GM19467 (cell line): Measurements from ENCODE around the gene BAMBI.

Experiments
- ATAC-seq: cut with Tn5 transposase; IDR thresholded peaks from one replicate; pipeline ENCODE4 v1.9.1; 2021; ENCODE audit warnings: mild to moderate bottlenecking, moderate library complexity; ENCODE audit not compliant: unreplicated experiment

Gene BAMBI

GRCh38 chr10:28674782-28675181 lies 2.5 kb upstream of the BAMBI start:
- no peak for ATAC-seq

GRCh38 chr10:28676326-28676967 lies 874 bp upstream of the BAMBI start:
- no peak for ATAC-seq

GRCh38 chr10:28677888-28678686 lies 766 bp downstream of the BAMBI start:
- ATAC-seq, result no peak

GRCh38 chr10:28678687-28679457 lies 1.6 kb downstream of the BAMBI start:
- ATAC-seq, result no peak

DNA sequence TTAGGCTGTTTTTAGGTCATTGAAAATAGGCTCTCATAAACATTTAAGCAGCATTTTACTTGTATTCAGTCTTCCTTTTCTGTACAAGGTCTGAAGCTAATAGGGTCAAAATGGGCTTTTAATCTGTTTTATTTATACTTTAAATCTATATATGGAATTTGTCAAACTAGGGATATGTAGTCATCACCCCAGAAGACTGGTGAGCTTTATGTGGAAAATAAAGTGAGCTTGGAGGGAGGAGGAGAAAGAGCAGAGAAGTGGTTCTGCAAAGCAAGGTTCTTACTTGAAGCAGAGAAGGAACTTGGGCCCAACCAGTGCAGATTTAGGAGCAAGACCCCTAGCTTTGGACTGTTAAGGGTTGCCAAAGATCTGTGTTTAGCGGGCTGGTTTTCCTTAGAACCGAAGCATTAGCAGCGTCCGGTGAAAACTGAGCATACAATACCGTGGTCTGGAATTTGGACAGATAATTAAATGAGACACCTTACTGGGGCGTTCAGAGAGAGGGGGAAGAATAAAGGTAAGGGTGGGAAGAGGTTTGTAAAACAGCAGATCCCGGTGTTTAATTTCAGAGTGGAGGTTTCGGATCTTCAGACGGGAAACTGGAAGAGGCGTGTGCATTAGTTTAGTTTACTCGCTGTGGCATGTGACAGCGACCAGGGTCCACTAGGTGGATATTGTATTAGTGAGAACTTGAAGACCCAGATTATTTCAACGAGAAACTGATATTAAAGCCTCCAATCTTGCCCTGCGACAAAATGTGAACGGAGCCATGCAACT lies 2.4 kb downstream of the BAMBI start:
- ATAC-seq, result no peak

GRCh38 chr10:28680358-28680752 lies 3.0 kb downstream of the BAMBI start:
- ATAC-seq, result no peak

GRCh38 chr10:28681291-28681763 lies 4.0 kb downstream of the BAMBI start:
- no peak for ATAC-seq

GRCh38 chr10:28681928-28682750 lies 4.8 kb downstream of the BAMBI start:
- ATAC-seq, result no peak

DNA sequence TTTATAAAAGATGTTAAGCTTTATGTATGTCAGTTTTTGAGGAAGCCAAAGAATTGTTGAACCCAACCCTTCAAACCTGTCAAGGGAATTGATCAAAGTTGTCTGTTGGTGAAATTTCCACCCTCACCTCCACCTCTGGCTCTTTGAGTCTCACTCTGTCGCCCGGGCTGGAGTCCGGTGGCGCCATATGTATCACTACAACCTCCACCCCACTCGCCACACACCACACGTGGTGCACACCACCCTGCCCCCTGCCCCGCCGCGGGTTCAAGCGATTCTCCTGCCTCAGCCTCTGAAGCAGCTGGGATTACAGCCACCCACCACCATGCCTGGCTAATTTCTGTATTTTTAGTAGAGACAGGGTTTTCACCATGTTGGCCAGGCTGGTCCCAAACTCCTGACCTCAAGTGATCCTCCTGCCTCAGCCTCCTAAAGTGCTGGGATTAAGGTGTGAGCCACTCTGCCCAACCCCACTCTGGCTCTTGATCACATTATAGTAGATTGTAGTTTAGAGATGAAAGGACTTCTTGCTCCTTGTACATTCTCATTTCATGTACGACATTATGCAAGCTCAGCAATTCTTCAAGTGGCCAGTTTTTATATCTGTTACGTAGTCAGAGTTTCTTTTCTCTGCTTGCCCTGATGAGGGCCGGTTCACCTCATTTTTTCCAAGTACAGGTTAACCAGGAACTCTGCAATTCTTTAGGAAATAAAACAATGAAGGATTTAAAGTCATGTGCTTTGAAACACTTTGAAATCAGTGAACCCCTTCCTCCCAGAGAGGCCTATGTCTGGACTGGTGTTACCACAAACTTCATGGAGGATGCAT lies 7.0 kb downstream of the BAMBI start:
- ATAC-seq, result no peak

- no peak for ATAC-seq
Measured at GRCh38 chr10:28684986-28685580, 7.8 kb downstream of the BAMBI start.

GRCh38 chr10:28685717-28686116 lies 8.4 kb downstream of the BAMBI start:
- ATAC-seq, result no peak

- no peak for ATAC-seq
Measured at GRCh38 chr10:28686835-28687682, 9.7 kb downstream of the BAMBI start.

DNA sequence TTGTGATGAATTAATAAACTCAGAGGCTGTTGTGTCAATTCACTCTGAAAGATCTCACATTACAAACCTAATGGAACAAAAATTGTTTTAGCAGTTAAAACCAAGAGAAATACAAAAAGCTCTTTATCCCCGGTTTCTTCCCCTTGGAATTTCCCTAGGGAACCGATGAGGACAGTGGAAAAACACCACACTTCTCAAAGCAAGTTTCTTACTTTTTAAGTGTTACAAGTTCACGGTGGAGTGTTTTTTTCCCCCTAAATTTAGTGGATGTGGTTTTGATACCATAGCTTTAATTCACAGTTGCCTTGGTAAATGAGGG lies 10.3 kb downstream of the BAMBI start:
- ATAC-seq, result no peak

GRCh38 chr10:28690545-28690944 lies 13.2 kb downstream of the BAMBI start:
- no peak for ATAC-seq

GRCh38 chr10:28691187-28691694 lies 13.9 kb downstream of the BAMBI start:
- no peak for ATAC-seq

- no peak for ATAC-seq
Measured at GRCh38 chr10:28692050-28692449, 14.7 kb downstream of the BAMBI start.

DNA sequence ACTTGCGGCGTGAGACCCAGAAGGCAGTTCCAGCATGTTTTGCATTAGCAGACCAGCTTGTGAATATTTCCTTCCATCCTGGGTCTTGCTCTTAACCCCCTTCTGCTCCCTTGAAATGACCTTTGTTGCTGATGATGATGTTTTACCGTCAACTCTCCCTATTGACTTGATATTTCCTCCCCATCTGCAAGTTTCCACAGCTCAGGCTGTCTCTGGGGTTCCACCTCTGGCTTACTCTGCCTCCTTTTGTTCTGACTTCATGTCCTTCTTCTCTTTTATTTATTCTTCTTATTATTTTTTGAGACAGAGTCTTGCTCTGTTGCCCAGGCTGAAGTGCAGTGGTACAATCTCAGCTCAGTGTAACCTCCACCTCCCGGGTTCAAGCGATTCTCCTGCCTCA lies 17.2 kb downstream of the BAMBI start:
- ATAC-seq, result no peak

DNA sequence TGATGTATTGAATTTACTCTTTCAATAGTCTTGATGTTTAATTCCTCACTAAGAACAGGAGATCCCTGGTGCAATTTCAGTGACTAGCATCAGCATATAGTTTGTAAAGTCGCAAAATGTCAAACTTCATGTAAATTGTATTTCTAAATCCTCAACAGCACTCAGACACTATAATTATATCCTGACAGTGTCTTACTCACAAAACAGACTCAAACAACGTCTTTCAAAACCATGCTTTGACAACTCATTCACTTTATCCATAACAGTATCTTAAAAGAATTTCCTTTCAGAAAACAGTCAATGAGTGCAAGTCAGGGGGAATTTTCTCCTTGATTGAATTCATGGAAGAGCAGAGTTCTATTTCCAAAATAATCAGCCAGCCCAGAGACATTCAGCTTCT lies 20.8 kb downstream of the BAMBI start:
- ATAC-seq, result no peak
